ENCODE measurements around the gene BRCA2. TPM values are rescaled to one million over a fixed set of nuclear protein-coding genes. Genes with fewer than 3 reads are reported as not detected.

BRCA2 gene
- total RNA-seq, 1 donor from 2014 or later, result 14.7 TPM

DNA sequence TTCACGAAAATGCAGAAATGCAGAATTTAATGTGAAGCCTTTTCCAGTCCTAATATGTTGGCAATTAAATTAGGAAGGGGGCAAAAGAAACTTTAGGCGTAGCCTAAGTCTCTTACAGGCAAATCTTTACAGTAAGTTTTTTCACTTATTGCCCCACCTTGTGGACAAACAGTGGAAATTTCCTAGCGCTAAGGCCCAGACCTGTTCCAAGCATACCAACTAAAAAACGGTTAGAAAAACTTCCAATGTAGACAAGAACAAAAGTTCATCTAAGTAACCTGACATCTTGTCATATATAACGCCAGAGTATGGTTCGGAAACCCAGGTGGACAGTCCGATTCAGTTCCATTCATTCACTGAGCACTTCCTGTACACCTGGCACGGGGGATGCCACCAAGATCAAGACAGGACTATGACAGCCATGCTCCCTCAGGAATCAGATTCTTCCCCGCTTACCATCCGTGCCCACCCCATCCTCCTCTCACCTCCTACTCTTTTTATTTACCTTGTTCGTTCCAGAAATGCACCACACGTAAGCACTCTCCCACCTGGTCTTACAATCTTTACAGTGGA is 5.1 kb upstream of the BRCA2 start:
- no peak overlapping the region for H3K27ac Mint-ChIP-seq
- no peaks in the 10 kb centered on the region for H3K36me3 Mint-ChIP-seq (ENCODE audit: insufficient read depth)
- H3K4me1 Mint-ChIP-seq (ENCODE audit: low read depth), result peaks cover 2% of the 10 kb centered on the region
- H3K27me3 Mint-ChIP-seq, result no peaks in the 10 kb centered on the region
- DNase-seq (ENCODE audit: low spot score, unreplicated experiment), result no peak
- peak; percentile 76 for TF ChIP-seq CTCF (IDR thresholded peaks at IDR 0.05; ENCODE audit: unreplicated experiment)
- H3K4me3 Mint-ChIP-seq (ENCODE audit: low read depth), result no peak overlapping the region
- no peaks in the 10 kb centered on the region for H3K9me3 Mint-ChIP-seq (ENCODE audit: low read depth)

DNA sequence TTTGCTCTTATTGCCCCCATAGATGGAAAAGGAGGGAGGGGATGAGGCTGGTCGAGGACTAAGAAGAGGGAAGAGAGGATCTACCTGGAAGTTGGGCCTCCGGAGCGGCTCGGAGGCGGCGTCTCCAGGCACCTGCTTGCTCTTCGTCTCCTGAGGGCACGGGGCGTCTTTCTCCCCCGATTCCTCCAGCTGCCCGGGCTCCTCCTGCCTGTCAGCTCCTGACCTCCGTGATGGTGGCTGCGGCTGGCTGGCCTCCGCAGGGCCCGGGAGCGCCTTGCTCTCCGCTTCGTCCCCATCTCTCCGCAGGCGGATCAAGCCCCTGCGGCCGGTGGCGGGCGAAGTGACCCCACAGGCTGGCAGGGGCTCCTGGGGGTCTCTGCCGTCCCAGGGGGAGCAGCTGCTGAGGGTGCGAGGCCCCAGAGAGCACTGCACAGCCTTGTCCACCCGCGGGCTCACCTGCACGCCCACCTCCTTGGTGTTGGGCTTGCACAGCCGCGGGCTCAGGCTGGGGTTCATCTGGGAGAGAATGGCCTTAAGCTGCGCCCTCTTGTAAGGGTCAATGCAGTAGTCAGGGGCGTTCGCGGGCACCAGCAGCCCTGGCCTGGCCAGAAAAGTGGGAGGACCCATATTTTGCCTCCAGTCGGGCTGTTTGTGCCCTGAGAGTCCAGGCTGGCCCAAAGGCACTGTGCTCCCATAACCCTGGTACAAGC is 4.0 kb upstream of the BRCA2 start:
- TF ChIP-seq CTCF (IDR thresholded peaks at IDR 0.05; ENCODE audit: unreplicated experiment), result no peak
- DNase-seq (ENCODE audit: low spot score, unreplicated experiment), result no peak
- Mint-ChIP-seq H3K36me3 (ENCODE audit: insufficient read depth) (no peaks in the 10 kb centered on the region), H3K27me3 (no peaks in the 10 kb centered on the region), H3K4me3 (ENCODE audit: low read depth) (no peak overlapping the region), H3K9me3 (ENCODE audit: low read depth) (no peaks in the 10 kb centered on the region), H3K27ac (no peak overlapping the region), H3K4me1 (ENCODE audit: low read depth) (peaks cover 2% of the 10 kb centered on the region)

DNA sequence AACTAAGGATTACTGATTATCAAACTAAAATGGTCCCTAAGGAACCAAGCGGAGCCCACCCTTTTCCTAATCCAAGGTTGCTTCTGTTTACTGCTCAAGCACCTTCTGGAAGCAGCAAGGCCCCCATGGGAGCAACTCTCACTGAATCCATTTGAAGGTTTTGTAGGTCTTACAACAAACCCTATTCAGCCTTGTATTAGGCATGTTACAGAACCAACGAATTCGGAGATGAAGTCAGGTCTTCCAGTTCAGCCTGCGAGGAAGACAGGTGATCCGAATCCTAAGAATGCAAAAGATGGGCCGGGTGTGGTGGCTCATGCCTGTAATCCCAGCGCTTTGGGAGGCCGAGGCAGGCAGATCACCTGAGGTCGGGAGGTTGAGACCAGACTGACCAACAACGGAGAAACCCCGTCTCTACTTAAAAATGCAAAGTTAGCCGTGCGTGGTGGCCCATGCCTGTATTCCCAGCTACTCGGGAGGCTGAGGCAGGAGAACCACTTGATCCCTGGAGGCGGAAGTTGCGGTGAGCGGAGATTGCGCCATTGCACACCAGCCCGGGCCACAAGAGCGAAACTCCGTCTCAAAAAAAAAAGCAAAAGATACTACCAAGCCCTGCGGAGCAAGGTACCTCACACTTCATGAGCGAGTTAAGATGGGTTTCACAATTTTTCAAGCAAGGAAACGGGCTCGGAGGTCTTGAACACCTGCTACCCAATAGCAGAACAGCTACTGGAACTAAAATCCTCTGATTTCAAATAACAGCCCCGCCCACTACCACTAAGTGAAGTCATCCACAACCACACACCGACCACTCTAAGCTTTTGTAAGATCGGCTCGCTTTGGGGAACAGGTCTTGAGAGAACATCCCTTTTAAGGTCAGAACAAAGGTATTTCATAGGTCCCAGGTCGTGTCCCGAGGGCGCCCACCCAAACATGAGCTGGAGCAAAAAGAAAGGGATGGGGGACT is 754 bp upstream of the BRCA2 start:
- peaks cover 3% of the 10 kb centered on the region for H3K27me3 Mint-ChIP-seq
- H3K27ac Mint-ChIP-seq, result peak overlapping the region; percentile 100
- H3K9me3 Mint-ChIP-seq (ENCODE audit: low read depth), result no peaks in the 10 kb centered on the region
- H3K36me3 Mint-ChIP-seq (ENCODE audit: insufficient read depth), result no peaks in the 10 kb centered on the region
- H3K4me3 Mint-ChIP-seq (ENCODE audit: low read depth), result peak overlapping the region; percentile 91
- no peak for DNase-seq (ENCODE audit: low spot score, unreplicated experiment)
- no peak for TF ChIP-seq CTCF (IDR thresholded peaks at IDR 0.05; ENCODE audit: unreplicated experiment)
- peaks cover 2% of the 10 kb centered on the region for H3K4me1 Mint-ChIP-seq (ENCODE audit: low read depth)

DNA sequence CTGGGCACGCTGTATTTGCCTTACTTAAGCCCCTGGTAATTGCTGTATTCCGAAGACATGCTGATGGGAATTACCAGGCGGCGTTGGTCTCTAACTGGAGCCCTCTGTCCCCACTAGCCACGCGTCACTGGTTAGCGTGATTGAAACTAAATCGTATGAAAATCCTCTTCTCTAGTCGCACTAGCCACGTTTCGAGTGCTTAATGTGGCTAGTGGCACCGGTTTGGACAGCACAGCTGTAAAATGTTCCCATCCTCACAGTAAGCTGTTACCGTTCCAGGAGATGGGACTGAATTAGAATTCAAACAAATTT is 676 bp downstream of the BRCA2 start:
- Mint-ChIP-seq H3K4me3 (ENCODE audit: low read depth) (peak overlapping the region; percentile 91), H3K27ac (peak overlapping the region; percentile 100), H3K4me1 (ENCODE audit: low read depth) (peaks cover 5% of the 10 kb centered on the region), H3K27me3 (peaks cover 3% of the 10 kb centered on the region), H3K9me3 (ENCODE audit: low read depth) (no peaks in the 10 kb centered on the region), H3K36me3 (ENCODE audit: insufficient read depth) (no peaks in the 10 kb centered on the region)
- no peak for DNase-seq (ENCODE audit: low spot score, unreplicated experiment)
- no peak for TF ChIP-seq CTCF (IDR thresholded peaks at IDR 0.05; ENCODE audit: unreplicated experiment)

GRCh38 chr13:32316501-32316900 is 1.2 kb downstream of the BRCA2 start:
- Mint-ChIP-seq H3K27me3 (peaks cover 3% of the 10 kb centered on the region), H3K27ac (peak overlapping the region; percentile 100), H3K9me3 (ENCODE audit: low read depth) (no peaks in the 10 kb centered on the region), H3K36me3 (ENCODE audit: insufficient read depth) (no peaks in the 10 kb centered on the region), H3K4me1 (ENCODE audit: low read depth) (peaks cover 5% of the 10 kb centered on the region), H3K4me3 (ENCODE audit: low read depth) (peak overlapping the region; percentile 91)
- TF ChIP-seq CTCF (IDR thresholded peaks at IDR 0.05; ENCODE audit: unreplicated experiment), result no peak
- DNase-seq (ENCODE audit: low spot score, unreplicated experiment), result no peak

All from progenitor cell of endocrine pancreas (in vitro differentiated cells).